ENCODE data around the gene CHST13.

CHST13 gene

DNA sequence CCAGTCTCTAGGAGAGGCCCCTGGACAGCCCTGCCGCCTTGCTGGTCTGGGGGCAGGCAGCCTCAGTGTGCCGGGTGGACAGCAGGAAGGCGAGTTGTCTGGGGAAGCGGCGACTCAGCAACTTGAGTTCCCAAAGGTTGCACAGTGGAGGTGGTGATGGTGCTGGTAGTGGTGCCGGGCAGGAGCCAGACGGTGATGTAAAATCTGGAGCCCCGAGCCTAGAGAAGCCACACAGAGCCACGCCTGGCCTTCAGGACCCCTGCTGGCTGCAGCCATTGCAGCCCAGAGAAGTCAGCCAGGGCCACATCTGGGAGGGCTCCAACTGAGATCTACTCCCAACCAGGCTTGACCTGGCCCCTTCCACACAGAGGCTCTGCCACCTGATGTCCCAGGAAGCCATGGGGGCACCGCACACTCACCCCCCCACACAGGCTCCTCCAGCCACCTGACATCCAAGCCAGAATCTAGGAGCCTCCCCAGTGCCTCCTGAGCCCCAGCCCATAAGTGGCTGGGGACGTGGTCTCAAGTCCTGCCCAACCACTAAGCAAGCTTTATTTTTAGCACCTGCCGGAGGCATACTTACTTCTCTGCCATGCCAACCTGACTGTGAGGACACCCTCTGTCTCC, 26.0 kb downstream of the CHST13 start:
- Histone ChIP-seq H3K27ac (no peak overlapping the region), H3K4me3 (no peak overlapping the region)

DNA sequence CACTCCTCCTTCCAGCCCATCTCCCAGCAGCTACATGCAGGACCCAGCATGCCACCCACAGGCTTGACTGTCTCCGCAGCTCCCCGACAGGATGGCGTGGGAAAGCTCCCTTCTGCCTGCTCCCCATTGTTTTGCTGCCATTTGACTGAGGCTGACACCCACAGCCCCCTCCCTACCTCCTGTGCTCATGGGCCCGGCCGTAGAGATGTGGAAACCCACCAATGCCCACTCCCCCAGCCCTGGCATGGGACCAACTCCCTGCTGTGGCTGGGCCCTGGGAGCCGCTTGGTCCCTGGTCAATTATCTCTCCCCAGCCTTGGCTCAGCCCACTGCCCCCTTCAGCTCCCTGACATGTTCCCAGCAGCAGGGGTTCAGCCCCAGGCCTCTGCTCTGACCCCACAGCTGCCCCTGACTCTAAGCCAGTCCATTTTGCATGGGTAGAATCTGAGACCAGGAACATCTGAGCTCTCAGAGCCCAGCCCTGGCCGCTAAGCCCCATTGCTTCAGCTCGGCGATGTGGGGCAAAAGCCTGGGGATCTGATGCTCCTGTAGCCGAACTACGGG, 26.6 kb downstream of the CHST13 start:
- H3K4me3 ChIP-seq: no peak overlapping the region
- no peak overlapping the region for H3K27ac ChIP-seq

DNA sequence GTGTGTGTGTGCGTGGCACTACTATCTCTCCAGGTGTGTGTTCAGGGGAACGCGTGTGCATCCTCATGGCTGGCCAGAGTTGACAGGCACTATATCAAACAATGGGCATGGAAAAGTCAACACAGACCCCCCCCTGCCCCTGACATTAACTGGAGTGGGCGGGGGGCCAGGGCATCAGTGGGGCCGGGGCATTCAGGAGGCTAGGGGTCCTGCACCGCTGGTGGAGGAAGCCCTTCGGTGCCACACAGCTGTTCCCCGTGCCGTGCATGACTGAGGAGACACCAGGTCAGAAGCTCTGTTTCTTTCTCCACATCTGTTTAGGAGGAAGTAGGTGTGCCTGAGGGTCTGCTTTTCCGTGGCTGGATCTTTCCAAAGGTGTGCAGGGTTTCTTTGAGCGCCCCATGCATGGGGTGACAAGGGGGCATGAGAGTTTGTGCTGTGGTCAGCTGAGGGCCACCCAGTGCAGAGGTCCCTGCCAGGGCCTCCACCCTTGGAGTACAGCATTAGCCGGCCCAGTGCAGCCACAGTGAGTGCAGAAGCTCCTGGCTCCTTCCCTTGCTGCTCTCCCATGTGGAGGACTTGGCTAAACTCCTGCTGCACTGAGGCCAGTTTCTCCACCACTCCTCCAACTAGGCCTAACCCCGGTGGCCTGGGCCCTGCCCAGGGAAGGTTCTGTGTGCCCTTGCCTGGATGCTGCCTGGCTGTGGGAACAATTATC, 27.3 kb downstream of the CHST13 start:
- Histone ChIP-seq H3K27ac (no peak overlapping the region), H3K4me3 (no peak overlapping the region)

DNA sequence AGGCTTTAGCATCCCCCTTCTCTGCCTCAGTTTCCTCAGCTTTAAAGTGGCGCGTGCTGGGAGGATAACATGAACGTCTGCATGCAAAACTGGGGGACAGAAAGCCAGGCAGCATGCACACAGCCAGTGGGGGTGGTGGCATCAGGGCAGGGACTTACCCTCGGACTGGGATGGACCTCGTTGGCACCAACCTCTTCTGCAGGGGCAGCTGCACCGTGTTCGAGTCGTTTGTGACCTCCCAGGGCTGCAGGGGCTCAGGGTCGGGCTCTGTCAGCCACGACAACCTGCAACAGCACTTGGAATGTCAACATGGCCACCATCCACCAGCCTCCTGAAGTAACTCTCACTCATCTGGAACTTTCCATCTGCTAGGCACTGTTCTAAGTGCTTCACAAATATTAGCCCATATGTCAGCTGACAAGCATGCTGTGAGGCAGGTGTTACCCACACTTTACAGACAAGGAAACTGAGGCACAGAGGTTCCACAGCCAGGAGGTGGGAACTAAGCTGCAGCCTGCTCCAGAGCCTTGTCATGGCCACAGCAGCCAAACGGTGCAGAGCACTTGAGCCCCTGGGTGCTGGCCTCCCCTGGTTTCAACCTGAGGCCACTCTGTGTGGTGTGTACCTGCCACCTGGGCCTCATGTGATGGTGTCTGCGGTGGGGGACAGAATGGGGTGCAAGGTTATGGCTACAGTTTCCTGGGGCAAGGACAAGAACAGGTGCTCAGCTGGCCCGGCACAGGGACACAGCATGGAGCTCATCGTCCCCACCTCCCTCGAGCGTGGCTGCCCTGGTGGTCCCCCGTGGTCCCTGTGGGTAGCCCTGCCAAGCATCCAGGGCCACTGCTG, 28.1 kb downstream of the CHST13 start:
- no peak overlapping the region for H3K27ac ChIP-seq

DNA sequence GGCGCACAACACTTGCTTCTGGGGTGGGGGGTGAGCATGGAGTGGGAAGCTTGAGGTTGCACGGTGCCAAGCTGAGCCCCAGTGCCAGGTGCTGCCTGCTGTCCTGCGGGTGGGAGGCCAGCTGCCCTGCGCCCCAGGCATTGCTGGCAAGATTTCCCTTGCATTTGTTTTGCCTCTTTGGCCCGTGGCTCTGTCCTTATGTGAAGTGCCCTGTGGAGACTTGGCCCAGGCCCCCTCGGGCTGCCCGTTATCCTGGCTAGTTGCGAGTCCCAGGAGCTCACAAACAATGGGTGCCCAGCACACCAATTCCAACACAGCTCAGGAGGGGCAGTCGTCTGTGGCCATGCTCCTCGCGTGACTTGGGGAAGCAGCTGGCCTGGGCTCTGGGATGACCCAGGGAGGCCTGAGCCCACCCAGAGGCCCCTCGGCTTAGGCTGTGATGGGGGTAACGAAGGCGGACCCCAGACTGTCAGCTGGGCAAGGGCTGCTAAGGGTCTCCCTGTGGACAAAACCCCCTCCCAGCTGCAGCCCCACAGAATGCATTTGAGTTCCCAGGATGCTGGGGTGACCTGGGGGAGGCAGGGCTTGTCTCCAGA, 28.8 kb downstream of the CHST13 start:
- H3K4me3 ChIP-seq: no peak overlapping the region
- no peak overlapping the region for H3K27ac ChIP-seq

More for the DNA sequence above, 28.1 kb downstream of the CHST13 start:
- no peak overlapping the region for H3K4me3 ChIP-seq

DNA sequence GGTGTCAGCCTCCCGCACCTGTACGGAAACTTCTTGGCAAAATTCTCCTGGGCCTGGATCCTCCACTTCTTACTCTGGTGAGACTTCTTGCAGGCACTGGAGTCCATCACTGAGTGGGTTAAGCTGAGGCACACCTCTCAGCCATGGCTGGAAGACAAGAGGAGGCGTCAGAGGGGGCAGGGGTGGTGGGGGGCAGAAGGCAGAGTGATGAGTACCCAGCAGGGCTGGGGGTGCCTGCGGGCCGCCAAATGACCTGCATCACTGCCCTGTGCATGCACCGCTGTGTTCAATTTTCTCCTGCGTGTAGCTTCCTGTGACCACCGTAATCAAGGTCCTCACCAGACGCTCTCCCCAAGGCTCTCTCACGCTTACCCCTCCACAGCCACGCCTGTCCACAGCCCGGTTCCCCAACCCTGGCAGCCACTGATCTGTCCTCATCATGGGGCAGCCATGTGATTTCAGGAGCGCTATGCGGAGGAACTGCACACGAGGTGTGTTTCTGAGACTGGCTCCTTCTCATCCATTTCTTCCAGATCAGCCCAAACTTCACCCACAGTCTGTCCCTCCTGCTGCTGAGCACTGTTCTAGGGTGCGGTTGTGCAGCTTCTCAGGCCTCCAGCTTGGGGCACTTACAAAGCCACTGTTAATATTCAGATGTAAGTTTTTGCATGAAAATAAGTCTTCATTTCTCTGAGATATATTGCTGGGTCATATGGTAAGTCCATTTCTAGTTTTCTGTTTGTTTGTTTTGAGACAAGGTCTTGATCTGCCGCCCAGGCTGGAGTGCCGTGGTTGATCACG, 29.5 kb downstream of the CHST13 start:
- no peak overlapping the region for H3K27ac ChIP-seq
- H3K4me3 ChIP-seq: no peak overlapping the region

DNA sequence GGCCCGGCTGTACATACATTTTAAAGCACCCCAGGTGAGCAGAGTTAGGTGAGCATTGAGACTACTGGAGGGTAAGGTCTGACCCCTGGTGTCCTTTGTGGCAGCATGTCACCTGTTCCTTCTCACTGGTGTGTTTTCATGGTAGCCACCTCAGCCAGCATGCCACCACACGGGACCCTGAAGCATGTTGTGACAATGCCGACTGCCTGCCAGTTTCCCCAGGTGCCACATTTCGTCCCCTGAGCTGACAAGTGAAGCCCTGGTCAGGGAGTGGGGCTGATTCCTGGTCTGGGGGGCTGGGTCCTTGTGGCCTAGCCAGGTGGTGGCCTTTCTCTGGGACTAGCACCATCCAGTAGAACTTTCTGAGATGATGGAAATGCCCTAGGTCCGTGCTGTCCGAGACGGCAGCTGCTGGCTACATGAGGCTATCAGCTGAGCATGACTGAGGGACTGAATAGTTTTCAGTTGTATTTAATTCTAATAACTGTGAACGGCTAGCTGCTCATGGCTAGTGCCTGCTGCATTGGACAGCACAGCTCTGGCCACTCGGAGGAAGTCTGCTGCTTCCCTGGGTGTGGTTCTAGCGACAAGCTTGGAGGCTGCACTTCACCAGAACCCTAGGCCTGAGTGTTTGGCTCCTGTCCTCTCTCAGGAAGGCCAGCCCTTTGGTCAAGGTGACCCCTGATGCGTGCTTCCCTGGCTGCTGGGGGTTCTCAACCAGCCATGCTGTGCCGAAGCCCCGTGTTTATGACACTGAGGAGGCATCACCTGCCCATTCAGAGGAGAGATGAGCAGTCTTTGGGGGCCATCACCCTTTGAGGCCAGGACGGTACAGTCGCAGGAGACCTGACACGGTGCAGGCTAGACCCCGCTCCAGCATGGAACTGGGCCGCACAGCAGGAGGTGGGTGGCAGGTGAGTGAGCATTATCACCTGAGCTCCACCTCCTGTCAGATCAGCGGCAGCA, 30.9 kb downstream of the CHST13 start:
- H3K4me3 ChIP-seq: no peak overlapping the region
- no peak overlapping the region for H3K27ac ChIP-seq

DNA sequence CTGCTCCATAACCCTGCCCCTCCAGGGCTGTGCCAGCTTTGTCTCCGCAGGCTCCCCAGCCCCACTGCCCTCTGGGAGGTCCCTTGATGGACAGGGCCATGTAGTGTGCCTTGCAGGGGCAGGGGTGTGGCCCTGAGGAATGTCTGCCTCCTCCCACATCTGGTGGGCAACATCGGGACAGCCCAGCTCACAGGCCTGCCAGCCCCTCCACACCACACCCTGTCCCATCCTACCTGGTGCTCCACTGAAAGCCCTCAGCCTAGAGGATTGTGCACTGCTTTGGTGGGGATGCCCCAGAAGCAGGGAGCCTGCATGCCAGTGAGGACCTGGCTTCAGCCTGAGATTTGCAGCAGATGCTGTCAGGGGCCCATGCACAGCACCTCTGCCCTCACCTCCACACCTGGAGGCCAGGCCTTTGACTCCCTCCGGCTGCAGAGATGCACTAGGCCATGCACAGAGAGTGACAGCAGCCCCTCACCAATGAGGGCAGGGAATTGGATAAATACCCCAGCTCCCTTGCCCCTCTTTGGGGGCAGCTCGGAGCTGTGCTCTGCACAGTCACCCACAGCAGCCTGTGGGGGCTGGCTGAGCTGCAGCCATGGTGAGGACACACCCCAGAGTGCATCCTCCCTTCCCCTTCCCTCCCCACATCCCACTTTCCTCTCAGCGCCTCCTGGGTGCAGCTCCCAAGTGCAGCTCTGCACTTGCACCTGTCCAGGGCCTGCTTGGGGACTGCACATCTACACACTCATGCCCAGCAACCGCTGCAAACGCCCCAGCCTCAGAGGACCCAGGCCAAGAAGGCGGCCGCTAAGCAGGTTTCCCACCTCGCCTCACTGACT, 32.1 kb downstream of the CHST13 start:
- H3K27ac ChIP-seq: no peak overlapping the region
- H3K4me3 ChIP-seq: no peak overlapping the region

DNA sequence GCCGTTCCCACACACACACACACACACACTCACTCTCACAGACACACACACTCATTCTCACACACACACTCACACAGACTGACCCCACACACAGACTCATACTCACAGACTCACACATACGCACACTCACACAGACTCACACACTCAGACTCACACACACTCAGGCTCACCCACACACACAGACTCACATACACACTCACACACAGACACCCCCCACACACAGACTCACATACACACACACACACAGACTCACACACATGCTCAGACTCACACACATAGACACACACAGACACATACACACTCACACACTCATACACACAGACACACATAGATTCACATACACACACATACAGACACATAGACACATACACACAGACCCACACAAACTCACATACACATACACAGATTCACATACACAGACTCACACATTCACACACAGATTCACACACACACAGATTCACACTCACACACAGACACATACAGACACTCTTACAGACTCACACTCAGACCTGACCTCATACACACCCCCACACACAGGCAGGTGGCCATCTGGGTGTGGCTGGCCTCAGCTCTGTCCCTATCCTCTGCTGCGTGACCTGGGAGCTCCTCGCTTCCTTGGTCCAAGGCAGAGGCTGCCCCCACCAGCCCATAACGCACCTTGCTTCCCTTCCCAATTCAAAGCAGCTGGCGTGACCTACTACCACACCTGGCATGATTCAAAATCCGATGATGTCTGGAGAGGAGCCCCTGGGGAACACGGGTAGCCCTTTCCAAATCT, 32.9 kb downstream of the CHST13 start:
- H3K4me3 ChIP-seq: no peak overlapping the region
- H3K27ac ChIP-seq: no peak overlapping the region

DNA sequence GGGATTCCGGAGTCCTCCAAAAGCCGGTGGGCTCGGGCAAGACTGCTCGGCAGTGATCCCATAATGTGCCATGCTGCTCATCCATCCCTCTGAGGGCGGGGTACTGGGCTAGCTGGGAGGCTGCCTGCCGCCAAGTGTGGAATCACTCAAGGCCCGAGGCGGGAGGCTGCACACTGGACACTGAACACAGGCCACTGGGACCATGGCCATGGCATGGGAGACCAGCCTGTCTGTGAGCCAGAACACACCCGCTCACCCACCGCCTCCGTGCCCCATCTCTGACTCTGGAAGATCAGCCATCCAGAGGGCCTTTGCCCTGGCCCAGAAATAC, 33.4 kb downstream of the CHST13 start:
- H3K4me3 ChIP-seq: no peak overlapping the region

DNA sequence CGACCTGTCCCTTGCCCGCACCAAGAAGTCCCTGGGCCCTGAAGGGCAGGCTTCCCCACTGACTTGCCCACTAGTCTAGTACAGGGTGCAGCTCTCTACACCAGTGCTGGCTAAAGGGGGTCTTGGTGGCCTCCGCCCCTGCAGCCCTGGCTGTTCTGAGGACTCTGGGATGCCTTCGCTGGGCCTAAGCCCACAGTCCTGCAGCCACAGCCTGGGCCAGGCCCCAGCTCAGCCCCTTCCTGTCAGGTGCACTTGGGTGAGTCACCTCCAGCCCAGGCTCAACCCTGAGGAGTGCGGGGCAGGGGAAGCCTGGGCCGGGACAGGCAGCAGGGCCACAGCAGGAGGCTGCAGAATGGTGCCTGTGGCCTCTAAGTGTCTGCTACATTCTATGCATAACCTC, 33.8 kb downstream of the CHST13 start:
- Histone ChIP-seq H3K4me3 (no peak overlapping the region), H3K27ac (no peak overlapping the region)

More for the DNA sequence above, 33.4 kb downstream of the CHST13 start:
- H3K27ac ChIP-seq: no peak overlapping the region

DNA sequence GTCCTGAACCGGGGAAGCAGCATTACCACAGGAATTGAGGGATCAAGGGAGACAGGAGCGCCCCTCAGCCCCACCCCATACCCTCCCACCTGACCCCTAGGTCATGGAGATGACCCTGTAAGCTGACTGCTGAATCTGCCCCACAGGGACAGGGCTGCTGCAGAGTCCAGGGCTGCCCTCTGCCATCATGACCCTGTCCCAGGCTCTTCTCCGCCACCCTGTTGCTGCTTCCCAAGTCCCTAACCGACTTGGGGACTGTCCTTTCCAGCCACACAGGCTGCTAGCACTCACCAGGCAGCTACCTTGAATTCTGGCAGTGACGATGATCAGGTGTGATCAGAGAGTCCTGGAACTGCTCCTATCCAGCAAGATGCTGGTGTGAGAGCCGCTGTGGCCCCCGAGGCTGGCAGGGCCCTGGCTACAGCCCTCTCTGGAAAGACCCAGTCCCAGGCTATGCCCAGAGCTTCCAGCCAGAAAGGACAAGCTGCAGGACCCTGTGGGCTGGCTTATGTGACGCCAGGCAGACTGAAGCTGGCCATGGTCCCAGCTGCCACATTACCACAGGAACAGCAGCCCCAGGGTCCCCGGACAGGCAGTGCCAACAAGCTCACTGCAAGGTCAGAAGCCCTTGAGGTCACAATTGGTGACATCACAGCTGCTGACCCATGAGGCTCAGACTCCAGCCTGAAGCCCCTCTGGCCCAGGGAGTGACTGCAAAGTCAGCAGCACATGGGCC, 34.5 kb downstream of the CHST13 start, which contains the start of gene C3orf22:
Gene C3orf22, minus strand, starts transcription at position 597 of the 736 bp plus-strand sequence. CDS start 5,542 bp downstream, outside the sequence.
- H3K4me3 ChIP-seq: no peak within 1 kb of the TSS

DNA sequence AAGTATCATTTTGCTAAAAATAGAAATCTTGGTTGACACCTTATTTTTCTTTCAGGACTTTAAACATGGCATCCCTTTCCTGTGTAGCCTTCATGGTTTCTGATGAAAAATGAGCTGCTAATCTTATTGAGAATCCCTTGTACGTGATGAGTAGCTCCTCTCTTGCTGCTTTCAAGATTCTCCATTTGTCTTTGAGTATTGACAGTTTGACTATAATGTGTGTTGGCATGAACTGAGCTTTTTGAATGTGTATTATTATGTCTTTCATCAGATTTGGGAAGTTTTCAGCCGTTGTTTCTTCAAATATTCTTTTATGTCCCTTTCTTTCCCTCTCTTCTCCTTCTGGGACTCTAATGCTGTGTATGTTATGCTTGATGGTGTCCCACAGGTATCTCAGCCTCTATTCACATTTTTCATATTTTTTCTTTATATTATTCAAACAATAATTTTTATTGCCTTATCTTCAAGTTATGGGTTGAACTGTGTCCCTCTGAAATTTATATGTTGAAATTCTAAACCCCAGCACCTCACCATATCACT, 38.9 kb downstream of the CHST13 start:
- H3K4me3 ChIP-seq: no peak overlapping the region
- no peak overlapping the region for H3K27ac ChIP-seq

More for the DNA sequence above, 34.5 kb downstream of the CHST13 start, which contains the start of gene C3orf22:
- H3K27ac ChIP-seq: no peak within 1 kb of the TSS

DNA sequence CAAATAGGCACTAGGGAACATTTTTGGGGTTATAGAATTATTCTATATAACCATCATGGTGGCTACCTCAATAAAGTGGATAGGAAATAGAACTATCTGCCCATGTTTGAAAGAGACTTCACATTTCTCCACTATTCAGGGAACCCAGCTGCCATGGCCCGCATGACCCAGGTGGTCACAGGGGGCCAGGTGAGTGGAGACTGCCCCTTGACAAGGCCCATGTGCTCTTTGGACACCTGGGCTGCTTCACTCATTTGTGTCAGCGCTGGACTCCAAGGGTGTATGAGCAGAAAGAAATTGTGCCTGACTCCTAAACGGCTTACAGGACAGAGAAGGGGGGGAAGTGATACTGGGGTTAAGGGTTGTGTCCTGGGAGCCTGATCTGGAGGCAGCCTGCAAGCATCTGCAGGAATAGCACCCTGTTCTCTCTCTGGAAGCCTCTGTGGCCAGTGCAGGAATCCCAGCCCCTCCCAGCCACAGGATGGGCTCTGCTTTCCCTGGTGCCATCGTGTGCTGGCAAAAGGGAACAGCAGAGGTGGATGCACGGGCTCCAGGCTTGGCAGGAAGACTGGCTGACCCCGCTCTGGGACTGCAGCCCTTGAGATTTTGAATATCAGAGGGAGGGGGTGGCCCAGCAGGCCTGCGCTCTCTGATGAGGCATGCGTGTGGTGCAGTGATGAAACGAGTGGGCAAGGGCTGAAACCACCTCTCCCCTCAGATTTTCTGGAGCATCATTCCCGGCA, 43.9 kb downstream of the CHST13 start:
- Histone ChIP-seq H3K27ac (no peak overlapping the region), H3K4me3 (no peak overlapping the region)

All from skin epidermis (tissue), 12 donors.